GM18907 (cell line): ENCODE results near the gene RPL28.
"Not testable (repeated sequence)": the region's sequence is repeated elsewhere in the genome, so short reads cannot be mapped to it uniquely, and the experiment has no call there.

ENCODE experiments used
- ATAC-seq: cut with Tn5 transposase; IDR thresholded peaks from one replicate; pipeline ENCODE4 v1.9.1; 2021; ENCODE audit warnings: mild to moderate bottlenecking, moderate library complexity; ENCODE audit not compliant: unreplicated experiment

The RPL28 gene

DNA sequence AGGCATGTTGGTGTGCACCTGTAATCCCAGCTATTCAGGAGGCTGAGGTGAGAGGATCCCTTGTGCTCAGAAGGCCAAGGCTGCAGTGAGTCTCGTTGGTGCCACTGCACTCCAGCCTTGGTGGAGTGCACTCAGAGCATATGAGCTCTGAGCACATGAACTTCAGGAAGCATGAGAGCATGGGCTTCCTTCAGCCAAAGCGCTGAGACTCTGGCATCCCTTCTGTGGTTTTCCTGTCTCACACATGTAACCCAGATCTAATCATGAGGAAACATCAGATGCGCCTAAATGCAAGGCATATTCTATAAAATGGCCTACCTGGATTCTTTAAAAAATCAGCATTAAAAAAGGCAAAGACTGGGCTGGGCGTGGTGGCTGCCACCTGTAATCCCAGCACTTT is 35.5 kb downstream of the RPL28 start:
- not testable (repeated sequence) for ATAC-seq

DNA sequence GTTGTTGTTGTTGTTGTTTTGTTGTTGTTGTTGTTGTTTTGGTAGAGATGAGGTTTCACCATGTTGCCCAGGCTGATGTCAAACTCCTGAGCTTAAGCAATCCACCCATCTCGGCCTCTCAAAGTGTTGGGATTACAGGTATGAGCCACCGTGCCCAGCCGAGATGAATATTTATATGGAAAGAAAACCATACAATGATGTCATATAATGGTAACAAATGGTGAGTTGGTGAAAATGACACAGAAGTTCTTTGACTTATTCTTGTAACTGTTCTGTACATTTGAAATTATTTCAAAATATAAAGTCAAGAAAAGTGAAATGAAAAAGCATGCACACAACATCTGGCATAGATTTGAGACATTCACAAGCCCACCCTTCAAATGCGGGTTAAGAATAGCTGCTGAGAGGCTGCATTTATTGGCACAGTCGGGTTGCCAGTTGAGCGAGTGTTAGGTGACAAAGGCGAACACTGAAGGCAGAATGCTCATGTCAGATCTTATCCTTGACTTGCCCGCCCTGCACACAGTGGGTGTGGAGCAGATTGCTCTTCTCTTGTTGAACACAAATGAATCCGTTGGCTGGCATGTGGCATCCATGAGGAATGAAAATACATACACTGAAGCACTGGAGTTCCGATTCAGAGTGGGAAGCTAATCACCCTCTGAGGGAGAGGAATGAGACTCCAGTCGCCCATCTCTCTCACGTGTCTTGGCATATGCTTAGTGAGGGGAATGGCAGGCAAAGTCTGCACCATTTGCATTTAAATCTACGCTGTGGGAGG is 37.7 kb downstream of the RPL28 start:
- ATAC-seq: no peak

DNA sequence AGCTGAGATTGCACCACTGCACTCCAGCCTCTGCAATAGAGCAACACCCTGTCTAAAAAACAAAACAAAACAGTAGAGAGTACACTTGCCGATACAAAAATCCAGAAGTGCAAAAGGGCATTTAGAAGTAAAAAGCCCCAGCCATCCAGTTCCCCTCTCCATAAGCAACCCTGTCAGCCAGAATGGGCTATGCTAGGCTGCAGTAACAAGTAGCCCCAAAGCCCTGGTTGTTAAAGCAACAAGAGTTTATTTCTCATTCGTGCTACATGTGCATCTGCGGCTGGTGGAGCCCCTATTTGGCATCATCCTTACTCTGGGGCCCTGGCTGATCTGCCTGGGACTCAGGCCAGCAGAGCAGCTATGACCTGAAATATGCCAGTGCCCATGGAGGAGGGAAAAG is 38.8 kb downstream of the RPL28 start:
- ATAC-seq: no peak

DNA sequence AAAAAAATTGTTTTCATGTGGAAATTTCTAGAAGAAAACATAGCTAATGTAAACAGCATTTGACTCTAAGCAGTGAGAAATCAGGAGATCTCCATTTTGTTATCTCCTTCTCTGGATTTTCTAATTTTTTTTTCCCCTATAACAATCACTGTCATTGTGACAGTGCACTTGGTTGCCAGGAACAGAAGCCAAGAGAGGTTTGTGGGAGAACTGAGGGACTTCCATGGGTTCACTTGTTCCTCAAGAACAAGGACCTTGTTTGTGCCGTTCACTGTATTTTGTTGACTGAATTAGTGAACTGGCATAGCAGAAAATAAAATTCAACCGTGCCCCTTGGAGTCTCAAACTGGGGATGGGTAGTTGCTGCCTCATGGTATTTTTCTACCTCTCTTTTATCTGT is 40.3 kb downstream of the RPL28 start:
- ATAC-seq: no peak

DNA sequence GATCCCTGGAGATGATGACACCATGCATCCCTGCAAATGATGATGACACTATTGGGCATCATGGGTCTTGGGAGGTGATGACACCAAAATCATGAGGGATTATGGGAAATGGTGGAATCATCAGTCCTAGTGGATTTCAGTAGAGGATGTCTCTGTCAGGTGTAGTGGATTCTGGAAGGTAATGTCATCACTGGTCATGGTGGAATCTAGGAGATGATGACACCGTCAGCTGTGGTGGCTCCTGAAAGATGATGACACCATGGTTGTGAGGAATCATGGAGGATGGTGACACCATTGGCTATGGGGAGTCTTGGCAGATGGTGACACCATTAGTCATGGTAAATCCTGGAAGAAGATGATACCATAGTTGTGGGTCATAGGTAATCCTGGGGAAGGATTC is 45.5 kb downstream of the RPL28 start:
- no peak for ATAC-seq

DNA sequence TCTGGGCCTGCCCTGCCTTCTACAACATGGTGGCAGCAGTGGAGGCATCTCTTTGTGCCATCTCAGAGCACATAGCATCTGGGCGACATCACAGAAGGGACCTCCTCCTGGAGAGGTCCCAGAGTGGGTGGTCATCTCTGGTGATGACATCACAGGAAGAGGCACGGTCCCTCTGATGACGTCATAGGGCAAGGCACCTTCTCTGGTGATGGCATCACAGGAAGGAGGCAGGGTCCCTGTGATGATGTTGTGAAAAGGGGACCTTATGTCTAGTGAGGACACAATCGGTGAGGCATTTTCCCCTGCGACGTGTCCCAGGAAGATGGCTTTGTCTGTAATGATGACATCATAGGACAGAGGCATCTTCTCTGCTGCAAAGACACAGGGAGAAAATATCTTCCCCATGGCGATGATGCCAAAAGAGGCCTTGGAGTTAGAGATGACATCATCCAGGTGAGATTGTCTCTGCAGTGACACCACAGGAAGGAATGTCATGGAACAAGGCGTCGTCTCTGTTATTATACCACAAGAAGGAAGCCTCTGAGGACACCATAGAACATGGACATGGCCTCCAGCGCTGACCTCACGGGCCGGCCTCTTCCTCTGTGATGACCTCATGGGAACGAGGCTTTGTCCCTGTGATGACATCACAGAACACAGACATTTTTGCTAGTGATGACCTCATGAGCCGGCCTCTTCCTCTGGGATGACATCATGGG is 46.7 kb downstream of the RPL28 start:
- no peak for ATAC-seq

DNA sequence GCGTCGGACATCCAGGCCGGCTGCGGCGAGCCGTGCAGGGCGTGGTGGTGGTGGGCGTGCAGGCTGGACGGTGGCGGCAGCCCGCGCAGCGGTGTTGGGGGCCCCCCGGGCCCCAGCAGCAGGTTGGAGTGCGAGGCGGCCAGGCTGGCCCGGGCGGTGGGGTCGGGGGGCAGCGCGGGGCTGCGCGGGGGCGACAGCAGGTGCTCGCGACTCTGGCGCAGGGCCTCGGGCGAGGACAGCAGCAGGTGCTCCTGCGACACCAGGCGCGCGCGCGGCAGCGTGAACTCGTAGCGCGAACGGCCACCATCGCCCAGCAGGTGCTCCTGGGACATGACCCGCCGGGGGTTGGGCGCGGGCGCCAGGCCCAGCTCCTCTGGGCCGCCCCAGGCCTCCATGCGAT is 47.6 kb downstream of the RPL28 start:
- no peak for ATAC-seq

DNA sequence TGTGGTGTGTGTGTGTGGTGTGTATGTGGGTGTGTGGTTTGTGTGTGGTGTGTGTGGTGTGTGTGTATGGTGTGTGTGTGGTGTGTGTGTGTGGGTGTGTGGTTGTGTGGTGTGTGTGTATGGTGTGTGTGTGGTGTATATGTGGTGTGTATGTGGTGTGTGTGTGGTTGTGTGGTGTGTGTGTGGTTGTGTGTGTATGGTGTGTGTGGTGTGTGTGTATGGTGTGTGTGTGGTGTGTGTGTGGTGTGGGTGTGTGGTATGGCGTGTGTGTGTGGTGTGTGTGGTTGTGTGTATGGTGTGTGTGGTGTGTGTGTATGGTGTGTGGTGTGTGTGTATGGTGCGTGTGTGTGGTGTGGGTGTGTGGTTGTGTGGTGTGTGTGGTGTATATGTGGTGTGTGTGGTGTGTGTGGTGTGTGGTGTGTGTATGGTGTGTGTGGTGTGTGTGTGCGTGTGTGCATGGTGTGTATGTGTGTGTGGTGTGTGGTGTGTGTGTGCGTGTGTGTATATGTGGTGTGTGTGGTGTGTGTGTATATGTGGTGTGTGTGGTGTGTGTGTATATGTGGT is 48.7 kb downstream of the RPL28 start:
- no peak for ATAC-seq

DNA sequence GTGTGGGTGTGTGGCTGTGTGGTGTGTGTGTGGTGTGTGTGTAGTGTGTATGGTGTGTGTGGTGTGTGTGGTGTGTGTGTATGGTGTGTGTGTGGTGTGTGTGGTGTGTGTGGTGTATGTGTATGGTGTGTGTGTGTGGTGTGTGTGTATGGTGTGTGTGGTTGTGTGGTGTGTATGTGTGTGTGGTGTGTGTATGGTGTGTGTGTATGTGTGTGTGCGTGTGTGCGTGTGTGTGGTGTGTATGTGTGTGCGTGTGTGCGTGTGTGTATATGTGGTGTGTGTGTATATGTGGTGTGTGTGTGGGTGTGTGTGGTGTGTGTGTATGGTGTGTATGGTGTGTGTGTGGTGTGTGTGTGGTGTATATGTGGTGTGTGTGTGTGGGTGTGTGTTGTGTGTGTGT is 49.3 kb downstream of the RPL28 start:
- no peak for ATAC-seq

DNA sequence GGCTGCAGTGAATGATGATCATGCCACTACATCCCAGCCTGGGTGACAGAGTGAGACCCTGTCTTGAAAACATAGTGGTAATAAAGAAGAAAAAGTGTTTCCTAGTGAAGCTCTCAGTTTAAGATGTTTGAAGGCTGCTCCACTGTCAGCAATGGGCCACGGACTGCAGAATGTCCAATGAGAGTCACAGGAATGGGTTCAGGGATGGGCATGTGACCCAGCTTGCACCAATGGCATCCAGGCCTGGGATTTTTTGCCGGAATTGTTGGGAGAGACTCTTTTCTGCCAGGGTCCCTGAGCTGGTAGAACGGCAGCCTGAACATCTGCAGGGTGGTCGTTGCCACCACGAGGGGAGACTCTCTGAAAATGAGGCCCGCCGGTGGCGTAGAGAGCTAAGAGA is 51.1 kb downstream of the RPL28 start:
- ATAC-seq: no peak

DNA sequence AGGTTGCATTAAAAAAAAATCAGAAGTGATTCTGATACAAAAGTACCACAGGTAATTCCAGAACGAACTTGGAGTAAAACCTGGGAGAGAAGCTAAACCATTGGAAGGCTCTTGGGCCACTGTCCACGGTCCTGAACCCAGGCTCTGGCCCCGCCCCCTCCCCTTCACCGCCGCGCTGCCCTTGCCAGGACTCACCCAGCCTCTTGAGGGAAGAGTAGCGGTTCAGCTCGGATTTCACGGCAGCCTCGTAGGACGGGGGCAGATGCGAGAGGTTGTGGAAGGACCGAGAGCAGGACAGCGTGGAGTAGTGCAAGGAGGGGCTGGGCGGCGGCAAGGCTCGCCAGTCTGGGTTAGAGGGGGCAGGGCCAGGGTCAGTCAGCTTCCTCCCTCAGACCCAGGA is 51.7 kb downstream of the RPL28 start:
- ATAC-seq: no peak

DNA sequence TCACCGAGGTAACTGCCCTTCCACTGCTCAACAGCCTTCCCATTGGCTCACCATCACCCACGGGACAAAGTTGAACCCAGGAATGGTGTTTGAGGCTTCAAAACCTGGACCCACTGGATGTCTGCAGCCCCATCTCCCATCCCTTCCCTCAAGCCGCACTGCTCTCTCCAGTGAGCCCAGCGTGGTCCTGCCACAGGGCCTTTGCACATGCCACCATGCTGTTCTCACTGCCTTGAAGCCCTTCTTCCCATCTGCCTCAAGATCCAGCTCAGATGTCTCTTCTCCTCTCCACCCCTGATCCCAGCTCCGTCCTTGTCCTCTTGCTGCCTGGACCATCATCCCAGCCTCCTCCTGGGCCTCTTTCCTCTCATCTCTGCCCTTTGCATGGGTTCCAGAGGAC is 53.3 kb downstream of the RPL28 start:
- ATAC-seq: no peak

DNA sequence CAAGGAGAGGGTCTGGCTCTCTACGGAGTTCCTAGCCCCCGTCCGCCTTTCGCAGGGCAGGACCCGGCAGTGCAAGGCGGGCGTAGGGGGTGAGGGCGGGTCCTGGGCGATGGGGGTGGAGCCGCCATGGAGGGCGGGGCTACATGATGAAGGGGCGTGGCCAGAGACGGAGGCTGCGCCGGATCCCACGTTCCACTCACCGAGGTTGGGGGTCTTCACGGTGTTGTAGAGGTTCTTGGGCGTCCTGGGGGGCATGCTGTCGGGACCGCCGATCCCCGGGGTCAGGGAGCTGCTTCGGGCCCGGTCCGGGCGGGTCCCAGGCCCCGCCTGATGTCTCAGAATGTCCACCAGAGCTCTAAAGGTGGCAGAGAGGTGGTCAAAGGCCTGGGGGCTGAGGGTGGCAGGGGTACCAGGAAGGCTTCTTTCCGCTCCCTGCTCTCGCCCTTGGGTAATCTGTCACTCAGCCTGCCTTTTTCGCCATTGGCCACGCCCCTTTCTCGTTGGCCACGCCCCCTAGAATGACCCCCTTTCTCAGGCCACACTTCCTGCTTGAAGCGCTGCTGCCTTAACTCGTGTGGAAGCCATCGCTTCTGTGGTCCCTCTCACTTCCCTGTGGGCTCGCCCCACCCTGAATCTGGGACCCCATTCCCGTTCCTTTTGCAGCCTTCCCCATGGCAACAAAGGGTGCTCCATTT is 54.8 kb downstream of the RPL28 start:
- ATAC-seq: no peak

DNA sequence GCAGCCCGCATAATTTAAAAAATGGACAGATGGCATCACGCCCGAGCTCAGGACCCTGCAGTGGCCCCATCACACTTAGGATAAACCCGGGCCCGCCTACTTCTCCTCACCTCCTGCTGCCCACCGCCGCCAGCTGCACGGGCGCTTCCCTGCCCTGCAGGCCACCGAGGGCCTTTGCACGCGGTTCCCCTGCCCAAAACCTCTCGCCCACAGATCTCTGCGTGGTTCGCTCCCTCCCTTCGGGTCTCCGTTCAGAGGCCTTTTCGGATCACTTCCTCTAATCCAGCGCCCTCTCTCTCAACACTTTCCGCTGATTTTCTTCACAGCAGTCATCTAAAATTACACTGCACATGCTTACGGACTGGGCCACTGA is 55.6 kb downstream of the RPL28 start:
- ATAC-seq: no peak

DNA sequence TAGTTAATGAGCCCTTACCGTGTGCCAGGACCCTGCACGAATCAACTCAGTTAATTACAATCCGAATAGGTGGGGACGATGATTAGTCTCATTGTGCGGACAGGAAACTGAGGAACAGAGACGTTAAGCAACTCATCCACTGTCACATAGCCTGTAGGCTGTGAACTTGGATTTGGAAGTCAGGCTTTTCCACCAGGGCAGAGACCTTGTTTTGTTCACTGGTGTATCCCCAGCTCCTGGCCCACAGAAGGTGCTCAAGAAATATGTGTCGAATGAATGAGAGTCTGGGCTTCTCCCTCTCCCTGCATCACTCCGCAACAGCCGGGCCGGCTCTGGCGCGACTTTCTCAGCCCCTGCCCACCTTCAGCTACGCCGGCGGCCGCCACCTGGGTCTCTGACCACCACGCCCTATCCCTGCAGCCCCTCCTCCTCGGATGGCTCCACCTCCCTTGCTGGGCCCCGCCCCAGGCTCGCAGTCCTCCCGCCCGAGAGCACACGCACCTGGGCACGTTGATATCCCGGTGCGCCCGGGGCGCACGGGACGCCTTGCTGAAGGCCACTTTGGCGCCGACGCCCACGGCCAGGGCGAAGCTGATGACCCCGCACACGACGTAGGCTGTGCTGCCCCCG is 56.1 kb downstream of the RPL28 start:
- ATAC-seq: no peak

DNA sequence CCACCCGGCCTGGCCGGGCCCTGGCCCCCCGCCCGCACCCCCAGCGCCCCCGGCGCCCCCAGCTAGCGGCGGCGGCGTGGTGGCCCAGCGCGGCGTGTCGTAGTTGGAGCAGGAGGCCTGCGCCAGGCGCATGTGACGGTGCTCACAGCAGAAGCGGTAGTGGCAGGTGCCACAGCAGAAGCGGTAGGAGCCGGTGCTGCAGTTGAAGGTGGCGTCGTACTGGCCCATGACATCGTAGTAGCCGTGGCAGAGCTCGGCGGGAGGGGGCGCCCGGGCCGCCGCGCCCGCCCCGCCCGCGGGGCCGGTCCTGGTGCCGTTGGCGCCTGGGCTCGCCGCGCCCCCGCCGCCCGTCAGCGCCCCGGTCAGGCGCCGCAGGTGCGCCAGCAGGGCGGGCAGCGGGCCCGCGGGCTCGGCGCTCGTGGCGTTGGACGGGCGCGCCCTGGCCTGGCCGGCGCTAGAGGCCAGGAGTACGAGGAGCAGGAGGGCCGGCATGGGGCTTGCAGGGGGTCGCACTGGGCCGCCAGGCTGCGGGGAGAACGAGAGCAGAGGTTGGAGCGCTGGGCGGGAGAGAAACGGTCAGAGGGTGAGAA is 56.7 kb downstream of the RPL28 start:
- ATAC-seq: no peak

DNA sequence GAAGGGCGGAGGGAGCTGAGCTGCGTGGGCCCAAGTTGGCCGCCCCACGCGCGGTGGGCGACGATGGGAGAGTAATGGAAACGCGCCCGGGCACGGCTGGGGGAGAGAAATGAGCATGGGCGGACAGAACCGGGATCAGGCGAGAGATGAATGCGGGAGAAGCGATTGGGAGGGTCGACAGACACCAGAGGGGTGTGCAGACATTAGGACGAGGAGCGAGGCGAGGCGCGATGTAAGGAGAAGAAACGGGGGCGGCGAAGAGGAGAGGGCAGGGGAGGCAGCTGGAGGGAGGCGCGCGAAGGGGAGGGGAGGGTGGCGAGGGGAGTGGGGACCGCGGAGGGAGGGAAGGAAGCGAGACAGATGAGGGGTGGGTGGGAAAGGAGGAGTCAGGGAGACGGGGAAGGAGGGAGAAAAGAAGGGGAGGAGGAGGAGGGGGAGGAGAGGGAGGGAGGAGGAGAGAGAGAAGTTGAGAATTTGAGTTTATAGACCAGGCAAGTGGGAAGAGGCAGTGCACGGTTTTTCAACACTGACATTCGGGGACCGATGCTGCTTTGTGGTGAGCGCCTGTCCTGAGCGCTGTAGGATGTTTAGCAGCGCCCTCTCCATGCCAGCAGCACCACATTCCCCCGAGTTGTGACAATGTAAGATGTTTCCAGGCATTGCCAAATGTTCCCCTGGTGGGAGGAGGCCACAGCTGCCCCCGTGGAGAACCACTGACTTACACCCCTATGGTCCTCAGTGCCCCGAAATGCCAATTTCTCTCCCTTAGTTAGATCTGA is 57.5 kb downstream of the RPL28 start, which contains the start of gene SHISA7:
Gene SHISA7 (minus strand): TSS at position 256 of the 779 bp plus-strand sequence. CDS start 437 bp downstream, outside the sequence.
- ATAC-seq: no peak

DNA sequence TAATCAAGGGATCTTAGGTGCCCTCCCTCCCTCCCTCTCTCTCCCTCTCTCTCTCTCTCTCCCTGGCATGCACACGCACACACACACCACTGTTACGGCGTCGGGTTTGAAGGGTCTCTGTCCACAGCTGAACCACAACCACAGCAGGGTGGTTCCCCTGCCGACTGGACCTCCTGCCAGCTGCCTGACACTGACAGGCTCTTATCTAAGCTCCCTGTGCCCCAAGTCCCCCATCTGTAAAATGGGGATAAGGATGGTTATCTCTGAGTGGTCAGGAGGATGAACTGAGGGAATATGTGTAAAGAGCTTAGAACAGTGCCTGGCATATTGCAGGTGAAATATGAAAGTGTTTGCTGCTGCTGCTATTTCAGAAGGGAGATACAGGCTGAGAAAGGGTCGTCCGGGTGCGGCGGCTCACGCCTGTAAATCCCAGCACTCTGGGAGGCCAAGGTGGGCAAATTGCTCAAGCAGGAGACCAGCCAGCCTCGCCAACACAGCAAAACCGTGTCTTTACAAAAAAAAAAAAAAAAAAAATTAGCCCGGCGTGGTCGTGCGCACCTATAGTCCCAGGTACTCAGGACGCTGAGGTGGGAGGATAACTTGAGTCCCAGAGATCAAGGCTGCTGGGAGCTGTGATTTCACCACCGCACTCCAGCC is 58.2 kb downstream of the RPL28 start:
- ATAC-seq: no peak

DNA sequence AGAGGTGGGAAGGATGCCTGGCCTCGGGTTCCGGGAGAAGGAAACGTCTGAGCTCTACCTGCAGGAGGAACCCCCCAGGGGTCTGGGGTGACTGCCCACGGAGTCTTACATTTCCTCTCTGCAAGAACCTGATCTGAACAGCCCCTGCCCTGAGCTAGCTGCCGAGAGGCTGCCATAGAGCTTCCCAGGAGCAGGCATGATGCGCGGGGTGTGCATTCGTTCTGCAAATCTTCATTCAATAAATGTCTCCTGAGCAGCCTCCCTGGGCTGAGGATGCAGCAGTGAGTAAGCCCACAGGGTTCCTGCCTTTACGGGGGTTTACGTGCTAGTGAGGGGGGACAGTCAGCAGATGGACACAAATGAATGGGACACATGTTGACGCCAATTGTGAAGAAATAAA is 58.9 kb downstream of the RPL28 start:
- no peak for ATAC-seq
